NT2/D1 (cell line): Measurements from ENCODE around the gene MED13.

Source experiments
- YY1 ChIP-seq: IDR thresholded peaks from 2 replicates; pipeline ENCODE4 v1.6.1; 2011; ENCODE audit not compliant: insufficient read length, insufficient read depth
- ZNF274 ChIP-seq: IDR thresholded peaks from 2 replicates; pipeline ENCODE4 v1.6.1; 2011; ENCODE audit warnings: mild to moderate bottlenecking, low read depth, low read length

- TF ChIP-seq ZNF274 (no peak), YY1 (no peak)
These were observed 50.6 kb downstream of the MED13 start for GRCh38 chr17:62014526-62014925.
